ENCODE results near the gene TEX30.

DNA sequence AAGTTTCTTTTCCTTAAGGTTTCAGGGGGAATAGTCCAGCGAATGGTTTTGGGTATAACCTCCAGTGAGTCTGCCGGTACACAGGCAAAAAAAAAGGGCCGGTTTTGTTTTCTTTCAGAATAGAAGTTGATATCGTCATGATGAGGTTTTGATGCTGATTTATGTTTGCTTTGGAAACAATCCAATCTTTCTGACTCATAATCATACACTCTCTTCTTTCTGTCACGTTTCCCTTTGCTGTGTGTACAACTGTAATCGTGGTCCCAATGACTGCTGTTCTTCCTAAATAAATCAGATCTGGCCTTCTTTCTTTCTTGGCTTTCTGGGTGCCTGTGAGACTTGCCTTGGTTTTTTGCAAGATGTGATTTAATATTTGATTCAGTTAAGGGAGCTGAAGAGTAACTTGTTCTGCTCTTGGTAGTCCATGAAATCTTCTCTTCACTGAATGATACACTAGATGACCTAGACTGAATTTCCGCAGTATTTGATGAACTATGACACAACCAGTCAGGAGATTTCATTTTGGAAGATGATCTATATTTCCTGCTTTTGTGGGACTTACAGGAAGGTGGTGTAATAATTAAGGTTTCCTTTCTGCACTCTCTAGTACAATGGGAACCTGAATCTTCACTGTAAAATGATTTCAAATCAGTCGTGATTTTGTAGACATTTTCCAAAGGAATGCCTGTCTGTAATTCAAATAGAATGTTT is 43.9 kb downstream of the TEX30 start:
- TF ChIP-seq EZH2 (optimal IDR thresholded peaks at IDR 0.05; ENCODE audit: low read depth, low read length) (no peak), CTCF (IDR thresholded peaks at IDR 0.05; ENCODE audit: low read length) (no peak)

Data from MM.1S (cell line).